Smooth muscle cell (in vitro differentiated cells): ENCODE data around the gene MAD1L1. TPM values are rescaled to one million over a fixed set of nuclear protein-coding genes. Genes with fewer than 3 reads are reported as not detected.

Experiments
- DNase-seq: peaks from one replicate; lab custom pipeline; 2025; ENCODE audit not compliant: unreplicated experiment; lab: John Stamatoyannopoulos, UW
- H2AFZ ChIP-seq: fragments of 200-600 bp; sonication (generic); 2 replicates; pipeline ENCODE4 v1.6.0; 2016; ENCODE audit warnings: antibody characterized with exemption, low read depth, mild to moderate bottlenecking
- H3F3A ChIP-seq: fragments of 200-600 bp; sonication (generic); 2 replicates; pipeline ENCODE4 v1.6.0; 2017; ENCODE audit warnings: antibody characterized with exemption, low read depth
- H3K27ac ChIP-seq: fragments of 200-600 bp; sonication (generic); 2 replicates; pipeline ENCODE4 v1.5.1; 2016; ENCODE audit warnings: low read depth, mild to moderate bottlenecking
- H3K27me3 ChIP-seq: fragments of 200-600 bp; sonication (generic); 2 replicates; pipeline ENCODE4 v1.6.1; 2016; ENCODE audit warnings: low read depth, mild to moderate bottlenecking
- H3K36me3 ChIP-seq: fragments of 200-600 bp; sonication (generic); 2 replicates; pipeline ENCODE4 v1.5.1; 2016; ENCODE audit warnings: low read depth
- H3K4me1 ChIP-seq: fragments of 200-600 bp; sonication (generic); 2 replicates; pipeline ENCODE4 v1.5.1; 2016; ENCODE audit warnings: low read depth
- H3K4me2 ChIP-seq: fragments of 200-600 bp; sonication (generic); 2 replicates; pipeline ENCODE4 v1.6.0; 2016; ENCODE audit warnings: mild to moderate bottlenecking
- H3K4me3 ChIP-seq: fragments of 200-600 bp; sonication (generic); 2 replicates; pipeline ENCODE4 v1.5.1; 2016; ENCODE audit warnings: mild to moderate bottlenecking
- H3K79me2 ChIP-seq: fragments of 200-600 bp; sonication (generic); 2 replicates; pipeline ENCODE4 v1.6.0; 2016; ENCODE audit warnings: low read depth, mild to moderate bottlenecking
- H3K9ac ChIP-seq: fragments of 200-600 bp; sonication (generic); 2 replicates; pipeline ENCODE4 v1.6.0; 2016; ENCODE audit warnings: low read depth
- H3K9me3 ChIP-seq: fragments of 200-600 bp; sonication (generic); replicated peaks from 2 replicates; pipeline ENCODE4 v1.5.1; 2016; ENCODE audit warnings: low read depth
- H4K20me1 ChIP-seq: fragments of 200-600 bp; sonication (generic); 2 replicates; pipeline ENCODE4 v1.6.0; 2016; ENCODE audit warnings: low read depth
- WGBS: methylation state at CpG from one replicate; pipeline ENCODE4 v1.1.7; 2016; ENCODE audit warnings: low lambda C conversion rate; 5-methylcytosine and 5-hydroxymethylcytosine counted together
- polyA plus RNA-seq: library from polyadenylated mRNA; unstranded; fragments of >200 nt; fragmentation: Nextera tagmentation; extraction: Ambion mirVana; gene quantifications from 2 replicates; pipeline ENCODE4 v1.2.1, GENCODE V29; 2016
- total RNA-seq: library from RNA; depleted of rRNA; stranded (reverse); fragments of >200 nt; gene quantifications from 2 replicates; pipeline ENCODE4 v1.2.3, GENCODE V29; 2014
- TF ChIP-seq, protein P1 (sequence below): fragments of 200-600 bp; sonication (generic); IDR thresholded peaks from 2 replicates; pipeline ENCODE4 v1.5.1; 2017; ENCODE audit warnings: borderline replicate concordance, mild to moderate bottlenecking, antibody characterized with exemption; ENCODE audit not compliant: insufficient read depth, poor library complexity, severe bottlenecking

The MAD1L1 gene
- total and polyA plus RNA-seq, 2 experiments from 2014 or later, result 33.4 to 60.7 TPM

DNA sequence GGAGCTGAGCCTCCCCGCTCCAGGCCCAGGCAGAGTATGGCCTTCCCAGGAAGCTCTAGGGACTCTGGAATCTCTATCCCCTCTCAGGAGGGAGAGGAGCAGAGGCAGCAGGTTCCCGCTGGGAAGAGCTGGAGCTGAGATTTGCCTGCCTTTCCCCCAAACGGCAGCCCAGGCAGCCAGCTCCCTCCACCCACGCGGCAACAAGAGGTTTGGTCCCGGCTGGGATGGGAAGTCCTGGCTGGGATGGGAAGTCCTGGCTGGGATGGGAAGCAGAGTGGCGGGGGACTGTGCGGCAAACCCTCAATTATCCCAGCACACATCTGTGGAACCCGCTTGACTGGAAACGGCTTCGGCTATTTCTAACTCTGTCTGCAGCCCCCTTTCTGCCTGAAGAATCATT, 339.7 kb downstream of the MAD1L1 start:
- no peak overlapping the region for H2AFZ ChIP-seq
- DNase-seq, result no peak

DNA sequence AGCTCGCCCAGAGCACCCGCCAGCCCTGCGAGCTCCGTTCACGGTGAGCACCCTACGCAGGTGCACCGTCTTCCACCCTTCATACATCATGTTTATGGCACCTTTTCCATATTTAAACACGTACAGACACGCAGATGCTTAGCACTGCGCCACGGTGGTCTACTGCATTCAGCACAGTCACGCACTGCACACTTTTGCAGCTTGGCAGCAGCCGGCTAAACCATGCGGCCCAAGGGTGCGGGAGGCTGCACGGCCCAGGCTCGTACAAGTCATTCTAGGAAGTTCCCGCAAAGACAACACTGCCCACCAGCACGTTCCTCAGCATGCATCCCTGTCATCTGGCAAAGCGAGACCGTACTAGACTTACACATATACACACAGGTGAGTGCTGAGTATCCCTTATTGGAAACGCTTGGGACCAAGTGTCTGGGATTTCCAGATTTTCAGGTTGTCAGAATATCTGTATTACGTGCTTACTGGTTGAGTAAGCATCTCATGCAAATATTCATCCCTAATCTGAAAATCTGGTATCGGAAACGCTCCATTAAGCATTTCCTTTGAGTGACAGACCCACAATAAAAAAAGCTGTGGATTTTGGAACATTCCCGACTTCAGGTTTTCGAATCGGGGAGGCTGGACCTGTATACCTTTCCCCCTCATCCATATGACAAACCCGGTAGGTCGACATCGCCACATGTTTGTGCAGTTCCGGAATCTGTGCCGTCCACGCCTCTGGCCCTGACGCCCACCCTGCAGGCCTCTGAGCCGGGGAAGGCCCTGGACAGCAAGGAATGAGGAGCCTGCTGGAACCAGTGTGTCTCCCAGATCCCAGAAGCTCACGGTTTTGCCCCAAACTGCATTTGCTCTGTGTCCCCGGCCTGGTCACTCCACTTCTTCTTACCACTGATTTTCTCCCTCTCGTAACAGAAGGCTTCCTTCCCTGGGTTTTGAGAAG, 340.5 kb downstream of the MAD1L1 start:
- Histone ChIP-seq H3K79me2 (no peaks in the 10 kb centered on the region), H3K4me2 (no peak overlapping the region), H3K4me1 (no peaks in the 10 kb centered on the region), H3K9me3 (no peaks in the 10 kb centered on the region), H2AFZ (no peak overlapping the region), H3K4me3 (no peak overlapping the region), H3K27me3 (no peaks in the 10 kb centered on the region), H3K36me3 (no peaks in the 10 kb centered on the region), H3K9ac (no peak overlapping the region), H3F3A (no peaks in the 10 kb centered on the region), H4K20me1 (no peaks in the 10 kb centered on the region), H3K27ac (no peak overlapping the region)
- WGBS, result 93% methylated on average over 39 of the region's 39 CpGs
- TF ChIP-seq, protein P1, sequence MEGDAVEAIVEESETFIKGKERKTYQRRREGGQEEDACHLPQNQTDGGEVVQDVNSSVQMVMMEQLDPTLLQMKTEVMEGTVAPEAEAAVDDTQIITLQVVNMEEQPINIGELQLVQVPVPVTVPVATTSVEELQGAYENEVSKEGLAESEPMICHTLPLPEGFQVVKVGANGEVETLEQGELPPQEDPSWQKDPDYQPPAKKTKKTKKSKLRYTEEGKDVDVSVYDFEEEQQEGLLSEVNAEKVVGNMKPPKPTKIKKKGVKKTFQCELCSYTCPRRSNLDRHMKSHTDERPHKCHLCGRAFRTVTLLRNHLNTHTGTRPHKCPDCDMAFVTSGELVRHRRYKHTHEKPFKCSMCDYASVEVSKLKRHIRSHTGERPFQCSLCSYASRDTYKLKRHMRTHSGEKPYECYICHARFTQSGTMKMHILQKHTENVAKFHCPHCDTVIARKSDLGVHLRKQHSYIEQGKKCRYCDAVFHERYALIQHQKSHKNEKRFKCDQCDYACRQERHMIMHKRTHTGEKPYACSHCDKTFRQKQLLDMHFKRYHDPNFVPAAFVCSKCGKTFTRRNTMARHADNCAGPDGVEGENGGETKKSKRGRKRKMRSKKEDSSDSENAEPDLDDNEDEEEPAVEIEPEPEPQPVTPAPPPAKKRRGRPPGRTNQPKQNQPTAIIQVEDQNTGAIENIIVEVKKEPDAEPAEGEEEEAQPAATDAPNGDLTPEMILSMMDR, result no peak
- no peak for DNase-seq

More for the DNA sequence above, 339.7 kb downstream of the MAD1L1 start:
- Histone ChIP-seq H3K79me2 (no peaks in the 10 kb centered on the region), H3F3A (no peaks in the 10 kb centered on the region), H4K20me1 (no peaks in the 10 kb centered on the region), H3K9ac (no peak overlapping the region), H3K27ac (no peak overlapping the region), H3K4me3 (no peak overlapping the region), H3K27me3 (no peaks in the 10 kb centered on the region), H3K36me3 (no peaks in the 10 kb centered on the region), H3K9me3 (no peaks in the 10 kb centered on the region), H3K4me1 (no peaks in the 10 kb centered on the region), H3K4me2 (no peak overlapping the region)
- TF ChIP-seq, protein P1, result no peak
- 62% methylated on average over 11 of the region's 11 CpGs for WGBS

DNA sequence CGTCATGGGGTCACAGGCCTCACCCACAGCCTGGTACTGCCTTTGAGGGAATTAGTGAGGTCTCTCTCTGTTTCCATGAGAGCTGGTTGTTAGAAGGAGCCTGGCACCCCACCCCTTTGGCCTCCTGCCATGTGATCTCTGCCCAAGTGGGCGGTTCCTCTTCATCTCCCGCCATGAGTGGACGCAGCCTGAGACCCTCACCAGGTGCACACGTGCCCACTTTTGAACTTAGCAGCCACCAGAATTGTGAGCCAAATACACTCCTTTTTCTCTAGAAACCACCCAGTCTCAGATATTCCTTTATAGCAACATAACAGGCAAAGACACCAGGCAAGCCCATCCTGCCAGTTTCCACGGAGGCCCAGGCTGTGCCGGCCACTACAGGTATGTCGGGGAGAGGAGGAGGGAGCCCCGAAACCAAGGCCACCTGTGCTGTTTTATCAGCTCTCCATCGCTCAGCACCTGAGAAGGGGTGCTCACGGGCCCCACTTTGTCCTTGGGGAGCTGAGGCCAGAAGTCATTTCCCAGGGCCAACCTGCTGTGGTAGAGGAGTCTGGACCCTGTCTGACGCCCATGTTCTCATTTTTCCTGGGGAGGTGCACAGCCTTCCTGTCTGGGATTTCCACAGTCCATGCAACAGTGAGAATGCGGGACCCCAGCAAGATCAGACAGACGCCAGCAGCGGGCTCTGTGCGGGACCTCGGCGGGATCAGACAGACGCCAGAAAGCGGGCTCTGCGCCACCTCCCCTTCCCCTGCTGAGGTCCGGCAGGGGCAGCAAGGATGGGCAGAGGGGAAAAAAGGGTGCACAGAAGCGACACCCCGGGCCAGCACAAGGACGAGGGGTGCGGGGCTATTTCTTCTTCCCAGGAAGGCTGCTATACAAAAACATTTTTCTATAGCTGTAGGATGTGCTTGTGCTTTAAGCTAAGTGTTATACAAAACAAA, 342.2 kb downstream of the MAD1L1 start:
- no peaks in the 10 kb centered on the region for H3K79me2 ChIP-seq
- no peak overlapping the region for H3K27ac ChIP-seq
- no peaks in the 10 kb centered on the region for H3K27me3 ChIP-seq
- H3K9ac ChIP-seq, result no peak overlapping the region
- no peaks in the 10 kb centered on the region for H3K9me3 ChIP-seq
- TF ChIP-seq, protein P1, result no peak
- no peak for DNase-seq
- no peaks in the 10 kb centered on the region for H3K36me3 ChIP-seq
- H3K4me2 ChIP-seq, result no peak overlapping the region
- WGBS, result 97% methylated on average over 26 of the region's 26 CpGs
- H3K4me3 ChIP-seq, result no peak overlapping the region
- no peak overlapping the region for H2AFZ ChIP-seq
- H3F3A ChIP-seq, result no peaks in the 10 kb centered on the region
- no peaks in the 10 kb centered on the region for H3K4me1 ChIP-seq
- no peaks in the 10 kb centered on the region for H4K20me1 ChIP-seq
